Measurements from ENCODE around the gene ZNF219. TPM values are rescaled to one million over a fixed set of nuclear protein-coding genes. Genes with fewer than 3 reads are reported as not detected.

Gene ZNF219
- total RNA-seq, 1 experiment from 2014 or later: 6.0 TPM

DNA sequence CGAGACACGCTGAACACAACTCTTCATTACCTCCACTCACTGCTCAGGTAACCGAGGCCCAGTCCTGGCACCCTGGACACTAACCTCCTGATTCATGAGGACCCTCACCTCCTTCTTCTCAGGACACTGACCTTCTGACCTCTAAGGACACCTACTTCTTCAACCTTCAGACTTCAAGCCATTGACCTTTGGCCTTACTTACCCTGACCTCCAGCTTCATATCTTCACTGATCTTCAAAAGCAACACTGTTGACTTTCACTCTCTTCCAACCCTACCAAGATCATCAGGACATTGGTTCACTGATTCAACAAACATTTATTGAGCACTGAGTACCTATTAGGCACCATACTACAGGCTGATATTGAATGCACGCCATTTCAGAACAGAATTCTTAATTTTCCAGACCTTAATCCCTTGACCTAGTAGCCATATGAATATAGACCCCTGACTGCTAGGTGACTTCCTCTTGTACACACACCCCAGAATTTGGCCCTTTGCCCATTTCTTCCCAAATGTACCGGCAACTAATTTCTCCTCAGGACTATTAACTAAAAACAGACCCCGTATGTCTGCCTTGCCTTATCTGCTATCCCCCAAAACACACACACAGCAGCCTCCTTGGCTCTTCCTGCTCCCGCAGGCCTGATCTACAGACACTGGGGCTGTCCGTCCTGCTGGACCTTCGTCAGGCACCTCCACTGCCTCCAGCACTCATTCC lies 22.6 kb downstream of the ZNF219 start:
- intact Hi-C loops (cut with micrococcal nuclease): no loop called here
- TF ChIP-seq EZH2 (IDR thresholded peaks at IDR 0.05; ENCODE audit: low read length, unreplicated experiment) (no peak), EZH2phosphoT487 (IDR thresholded peaks at IDR 0.05; ENCODE audit: borderline replicate concordance, low read length) (no peak)
- TF ChIP-seq, protein P1, sequence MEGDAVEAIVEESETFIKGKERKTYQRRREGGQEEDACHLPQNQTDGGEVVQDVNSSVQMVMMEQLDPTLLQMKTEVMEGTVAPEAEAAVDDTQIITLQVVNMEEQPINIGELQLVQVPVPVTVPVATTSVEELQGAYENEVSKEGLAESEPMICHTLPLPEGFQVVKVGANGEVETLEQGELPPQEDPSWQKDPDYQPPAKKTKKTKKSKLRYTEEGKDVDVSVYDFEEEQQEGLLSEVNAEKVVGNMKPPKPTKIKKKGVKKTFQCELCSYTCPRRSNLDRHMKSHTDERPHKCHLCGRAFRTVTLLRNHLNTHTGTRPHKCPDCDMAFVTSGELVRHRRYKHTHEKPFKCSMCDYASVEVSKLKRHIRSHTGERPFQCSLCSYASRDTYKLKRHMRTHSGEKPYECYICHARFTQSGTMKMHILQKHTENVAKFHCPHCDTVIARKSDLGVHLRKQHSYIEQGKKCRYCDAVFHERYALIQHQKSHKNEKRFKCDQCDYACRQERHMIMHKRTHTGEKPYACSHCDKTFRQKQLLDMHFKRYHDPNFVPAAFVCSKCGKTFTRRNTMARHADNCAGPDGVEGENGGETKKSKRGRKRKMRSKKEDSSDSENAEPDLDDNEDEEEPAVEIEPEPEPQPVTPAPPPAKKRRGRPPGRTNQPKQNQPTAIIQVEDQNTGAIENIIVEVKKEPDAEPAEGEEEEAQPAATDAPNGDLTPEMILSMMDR (conservative IDR thresholded peaks at IDR 0.05; ENCODE audit: low read depth, low read length): no peak
- Histone ChIP-seq H3K9me2 (replicated peaks; ENCODE audit: low read length) (no peaks in the 10 kb centered on the region), H3K27me3 (ENCODE audit: low read length) (peaks cover 18% of the 10 kb centered on the region), H3F3A (ENCODE audit: low read length, unreplicated experiment) (no peaks in the 10 kb centered on the region), H3K79me2 (ENCODE audit: low read length) (no peaks in the 10 kb centered on the region), H4K20me1 (ENCODE audit: low read length) (no peaks in the 10 kb centered on the region), H3K9ac (ENCODE audit: low read length) (no peak overlapping the region), H3K4me3 (ENCODE audit: low read length) (no peak overlapping the region), H3K27ac (ENCODE audit: low read length) (no peak overlapping the region), H3K4me1 (ENCODE audit: insufficient read depth, low read length) (no peaks in the 10 kb centered on the region), H3K9me3 (ENCODE audit: low read length) (no peaks in the 10 kb centered on the region), H3K4me2 (ENCODE audit: low read length) (no peak overlapping the region), H3K36me3 (ENCODE audit: low read depth, low read length) (no peaks in the 10 kb centered on the region), H2AFZ (ENCODE audit: low read length) (no peak overlapping the region)
- DNase-seq: no peak
- ATAC-seq: no peak
- ChIA-PET POLR2A (ENCODE audit: unreplicated experiment) (no interaction called here), CTCF (no interaction called here)
- BruUV-seq (replicated peaks): no TSS peak

DNA sequence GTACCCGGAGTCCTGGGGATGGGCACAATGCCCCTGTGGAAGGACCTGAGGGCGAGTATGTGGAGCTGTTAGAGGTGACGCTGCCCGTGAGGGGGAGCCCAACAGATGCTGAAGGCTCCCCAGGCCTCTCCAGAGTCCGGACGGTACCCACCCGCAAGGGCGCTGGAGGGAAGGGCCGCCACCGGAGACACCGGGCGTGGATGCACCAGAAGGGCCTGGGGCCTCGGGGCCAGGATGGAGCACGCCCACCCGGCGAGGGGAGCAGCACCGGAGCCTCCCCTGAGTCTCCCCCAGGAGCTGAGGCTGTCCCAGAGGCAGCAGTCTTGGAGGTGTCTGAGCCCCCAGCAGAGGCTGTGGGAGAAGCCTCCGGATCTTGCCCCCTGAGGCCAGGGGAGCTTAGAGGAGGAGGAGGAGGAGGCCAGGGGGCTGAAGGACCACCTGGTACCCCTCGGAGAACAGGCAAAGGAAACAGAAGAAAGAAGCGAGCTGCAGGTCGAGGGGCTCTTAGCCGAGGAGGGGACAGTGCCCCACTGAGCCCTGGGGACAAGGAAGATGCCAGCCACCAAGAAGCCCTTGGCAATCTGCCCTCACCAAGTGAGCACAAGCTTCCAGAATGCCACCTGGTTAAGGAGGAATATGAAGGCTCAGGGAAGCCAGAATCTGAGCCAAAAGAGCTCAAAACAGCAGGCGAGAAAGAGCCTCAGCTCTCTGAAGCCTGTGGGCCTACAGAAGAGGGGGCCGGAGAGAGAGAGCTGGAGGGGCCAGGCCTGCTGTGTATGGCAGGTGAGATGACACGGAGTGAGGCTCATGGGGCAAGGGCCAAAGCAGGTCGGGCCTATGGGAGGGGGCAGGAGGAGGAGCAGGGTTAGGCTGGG lies 23.8 kb downstream of the ZNF219 start:
- ATAC-seq (no peak), DNase-seq (no peak)
- TF ChIP-seq EZH2 (IDR thresholded peaks at IDR 0.05; ENCODE audit: low read length, unreplicated experiment) (no peak), EZH2phosphoT487 (IDR thresholded peaks at IDR 0.05; ENCODE audit: borderline replicate concordance, low read length) (no peak)
- Histone ChIP-seq H3K27ac (ENCODE audit: low read length) (no peak overlapping the region), H3K4me2 (ENCODE audit: low read length) (no peak overlapping the region), H3K79me2 (ENCODE audit: low read length) (no peaks in the 10 kb centered on the region), H3K9me2 (replicated peaks; ENCODE audit: low read length) (no peaks in the 10 kb centered on the region), H3K36me3 (ENCODE audit: low read depth, low read length) (no peaks in the 10 kb centered on the region), H3F3A (ENCODE audit: low read length, unreplicated experiment) (no peaks in the 10 kb centered on the region), H4K20me1 (ENCODE audit: low read length) (no peaks in the 10 kb centered on the region), H3K9ac (ENCODE audit: low read length) (no peak overlapping the region), H2AFZ (ENCODE audit: low read length) (no peak overlapping the region), H3K27me3 (ENCODE audit: low read length) (peaks cover 24% of the 10 kb centered on the region), H3K4me1 (ENCODE audit: insufficient read depth, low read length) (peaks cover 6% of the 10 kb centered on the region; the same call in 1 of the 2 replicates), H3K4me3 (ENCODE audit: low read length) (no peak overlapping the region), H3K9me3 (ENCODE audit: low read length) (no peaks in the 10 kb centered on the region)
- intact Hi-C loops (cut with micrococcal nuclease): no loop called here
- no TSS peak for BruUV-seq (replicated peaks)
- CTCF ChIA-PET: no interaction called here
- POLR2A ChIA-PET (ENCODE audit: unreplicated experiment): no interaction called here

DNA sequence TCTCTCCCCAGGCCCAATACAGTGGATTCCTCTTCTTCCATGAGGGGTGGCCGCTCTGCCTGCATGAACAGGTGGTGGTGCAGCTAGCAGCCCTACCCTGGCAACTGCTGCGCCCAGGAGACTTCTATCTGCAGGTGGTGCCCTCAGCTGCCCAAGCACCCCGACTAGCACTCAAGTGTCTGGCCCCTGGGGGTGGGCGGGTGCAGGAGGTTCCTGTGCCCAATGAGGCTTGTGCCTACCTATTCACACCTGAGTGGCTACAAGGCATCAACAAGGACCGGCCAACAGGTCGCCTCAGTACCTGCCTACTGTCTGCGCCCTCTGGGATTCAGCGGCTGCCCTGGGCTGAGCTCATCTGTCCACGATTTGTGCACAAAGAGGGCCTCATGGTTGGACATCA lies 24.5 kb downstream of the ZNF219 start:
- ChIA-PET CTCF (no interaction called here), POLR2A (ENCODE audit: unreplicated experiment) (no interaction called here)
- no peaks in the 10 kb centered on the region for H3K36me3 ChIP-seq (ENCODE audit: low read depth, low read length)
- H2AFZ ChIP-seq (ENCODE audit: low read length): no peak overlapping the region
- no peak for ATAC-seq
- no TSS peak for BruUV-seq (replicated peaks)
- H3K4me3 ChIP-seq (ENCODE audit: low read length): no peak overlapping the region
- no peak overlapping the region for H3K27ac ChIP-seq (ENCODE audit: low read length)
- H3K4me1 ChIP-seq (ENCODE audit: insufficient read depth, low read length): peaks cover 6% of the 10 kb centered on the region; the same call in 1 of the 2 replicates
- no peak overlapping the region for H3K9ac ChIP-seq (ENCODE audit: low read length)
- no peak for DNase-seq
- intact Hi-C loops (cut with micrococcal nuclease): no loop called here
- no peak overlapping the region for H3K4me2 ChIP-seq (ENCODE audit: low read length)
- H3K9me2 ChIP-seq (replicated peaks; ENCODE audit: low read length): no peaks in the 10 kb centered on the region
- TF ChIP-seq, protein P1 (conservative IDR thresholded peaks at IDR 0.05; ENCODE audit: low read depth, low read length): no peak
- no peak for TF ChIP-seq EZH2 (IDR thresholded peaks at IDR 0.05; ENCODE audit: low read length, unreplicated experiment)
- no peaks in the 10 kb centered on the region for H4K20me1 ChIP-seq (ENCODE audit: low read length)
- no peaks in the 10 kb centered on the region for H3K9me3 ChIP-seq (ENCODE audit: low read length)
- H3K79me2 ChIP-seq (ENCODE audit: low read length): no peaks in the 10 kb centered on the region
- peaks cover 29% of the 10 kb centered on the region for H3K27me3 ChIP-seq (ENCODE audit: low read length)
- H3F3A ChIP-seq (ENCODE audit: low read length, unreplicated experiment): no peaks in the 10 kb centered on the region
